ENCODE data around the gene ARSJ. TPM values are rescaled to one million over a fixed set of nuclear protein-coding genes. Genes with fewer than 3 reads are reported as not detected.

Gene ARSJ
- total RNA-seq, 1 experiment from 2014 or later, result 16.4 TPM

GRCh38 chr4:113993887-113994286 is 14.4 kb upstream of the ARSJ start:
- Histone ChIP-seq H3K36me3 (ENCODE audit: low read depth, low read length) (no peaks in the 10 kb centered on the region), H3K9ac (ENCODE audit: low read length) (no peak overlapping the region), H3K27me3 (ENCODE audit: low read length) (no peaks in the 10 kb centered on the region), H3K4me3 (ENCODE audit: low read length) (no peak overlapping the region), H3K4me2 (ENCODE audit: low read length) (no peak overlapping the region), H3K4me1 (ENCODE audit: insufficient read depth, low read length) (peaks cover 23% of the 10 kb centered on the region), H3K9me3 (ENCODE audit: low read length) (no peaks in the 10 kb centered on the region), H3F3A (ENCODE audit: low read length, unreplicated experiment) (peaks cover 6% of the 10 kb centered on the region), H2AFZ (ENCODE audit: low read length) (no peak overlapping the region), H3K9me2 (replicated peaks; ENCODE audit: low read length) (no peaks in the 10 kb centered on the region), H3K27ac (ENCODE audit: low read length) (no peak overlapping the region), H3K79me2 (ENCODE audit: low read length) (no peaks in the 10 kb centered on the region), H4K20me1 (ENCODE audit: low read length) (no peaks in the 10 kb centered on the region)
- POLR2A ChIA-PET (ENCODE audit: unreplicated experiment), result no interaction called here
- no peak for DNase-seq
- CTCF ChIA-PET, result no interaction called here
- TF ChIP-seq EZH2phosphoT487 (IDR thresholded peaks at IDR 0.05; ENCODE audit: borderline replicate concordance, low read length) (no peak), CTCF (conservative IDR thresholded peaks at IDR 0.05; ENCODE audit: low read depth, low read length) (no peak), EZH2 (IDR thresholded peaks at IDR 0.05; ENCODE audit: low read length, unreplicated experiment) (no peak)
- BruUV-seq (replicated peaks), result no TSS peak
- ATAC-seq, result no peak
- intact Hi-C loops (cut with micrococcal nuclease), result no loop called here

- Histone ChIP-seq H3K4me1 (ENCODE audit: insufficient read depth, low read length) (peaks cover 2% of the 10 kb centered on the region), H3K79me2 (ENCODE audit: low read length) (no peaks in the 10 kb centered on the region), H3K36me3 (ENCODE audit: low read depth, low read length) (no peaks in the 10 kb centered on the region), H3K27me3 (ENCODE audit: low read length) (no peaks in the 10 kb centered on the region), H3K9me2 (replicated peaks; ENCODE audit: low read length) (no peaks in the 10 kb centered on the region), H3K4me3 (ENCODE audit: low read length) (no peak overlapping the region), H3K9me3 (ENCODE audit: low read length) (no peaks in the 10 kb centered on the region), H3K4me2 (ENCODE audit: low read length) (no peak overlapping the region), H3F3A (ENCODE audit: low read length, unreplicated experiment) (no peaks in the 10 kb centered on the region), H2AFZ (ENCODE audit: low read length) (no peak overlapping the region), H3K9ac (ENCODE audit: low read length) (no peak overlapping the region), H3K27ac (ENCODE audit: low read length) (no peak overlapping the region), H4K20me1 (ENCODE audit: low read length) (no peaks in the 10 kb centered on the region)
- POLR2A ChIA-PET (ENCODE audit: unreplicated experiment), result no interaction called here
- TF ChIP-seq CTCF (conservative IDR thresholded peaks at IDR 0.05; ENCODE audit: low read depth, low read length) (no peak), EZH2phosphoT487 (IDR thresholded peaks at IDR 0.05; ENCODE audit: borderline replicate concordance, low read length) (no peak), EZH2 (IDR thresholded peaks at IDR 0.05; ENCODE audit: low read length, unreplicated experiment) (no peak)
- DNase-seq, result no peak
- BruUV-seq (replicated peaks), result no TSS peak
- CTCF ChIA-PET, result no interaction called here
- no peak for ATAC-seq
- intact Hi-C loops (cut with micrococcal nuclease), result no loop called here
Measured at GRCh38 chr4:113990886-113991285, 11.4 kb upstream of the ARSJ start.

GRCh38 chr4:113987382-113987941 is 8.0 kb upstream of the ARSJ start:
- H3K9ac ChIP-seq (ENCODE audit: low read length), result no peak overlapping the region
- H2AFZ ChIP-seq (ENCODE audit: low read length), result no peak overlapping the region
- no peaks in the 10 kb centered on the region for H3K9me2 ChIP-seq (replicated peaks; ENCODE audit: low read length)
- ChIA-PET CTCF (no interaction called here), POLR2A (ENCODE audit: unreplicated experiment) (no interaction called here)
- H3F3A ChIP-seq (ENCODE audit: low read length, unreplicated experiment), result no peaks in the 10 kb centered on the region
- intact Hi-C loops (cut with micrococcal nuclease), result no loop called here
- no peaks in the 10 kb centered on the region for H3K9me3 ChIP-seq (ENCODE audit: low read length)
- H3K27ac ChIP-seq (ENCODE audit: low read length), result no peak overlapping the region
- no peak overlapping the region for H3K4me2 ChIP-seq (ENCODE audit: low read length)
- H3K27me3 ChIP-seq (ENCODE audit: low read length), result no peaks in the 10 kb centered on the region
- no peak for TF ChIP-seq CTCF (conservative IDR thresholded peaks at IDR 0.05; ENCODE audit: low read depth, low read length)
- TF ChIP-seq EZH2phosphoT487 (IDR thresholded peaks at IDR 0.05; ENCODE audit: borderline replicate concordance, low read length), result no peak
- TF ChIP-seq EZH2 (IDR thresholded peaks at IDR 0.05; ENCODE audit: low read length, unreplicated experiment), result no peak
- no peaks in the 10 kb centered on the region for H3K79me2 ChIP-seq (ENCODE audit: low read length)
- ATAC-seq, result no peak
- BruUV-seq (replicated peaks), result no TSS peak
- no peaks in the 10 kb centered on the region for H3K4me1 ChIP-seq (ENCODE audit: insufficient read depth, low read length)
- no peaks in the 10 kb centered on the region for H4K20me1 ChIP-seq (ENCODE audit: low read length)
- DNase-seq, result no peak
- no peak overlapping the region for H3K4me3 ChIP-seq (ENCODE audit: low read length)
- no peaks in the 10 kb centered on the region for H3K36me3 ChIP-seq (ENCODE audit: low read depth, low read length)
